ENCODE results near the gene TMEM238. TPM values are rescaled to one million over a fixed set of nuclear protein-coding genes. Genes with fewer than 3 reads are reported as not detected.
A peak's percentile ranks its signal among the peaks of the same experiment; 100 is the strongest.

The TMEM238 gene
- total RNA-seq, 3 donors from 2014 or later (not counting 1 experiment from before 2014, with no cell fraction given): 2.9 to 5.1 (median 4.0) TPM

GRCh38 chr19:55345101-55345817 is 38.8 kb downstream of the TMEM238 start:
- Mint-ChIP-seq H3K27ac (peak overlapping the region in 1 of 2 donors; percentile 2), H3K4me1 (peaks cover 10 to 23% of the 10 kb centered on the region in 2 donors)
- TF ChIP-seq CTCF (IDR thresholded peaks at IDR 0.05): no peak

GRCh38 chr19:55344444-55344843 is 39.6 kb downstream of the TMEM238 start:
- ATAC-seq (no peak), DNase-seq (no peak)
- Mint-ChIP-seq H3K4me3 (no peak overlapping the region), H3K9me3 (no peaks in the 10 kb centered on the region), H3K4me1 (peaks cover 10 to 31% of the 10 kb centered on the region in 2 donors), H3K27ac (no peak overlapping the region), H3K36me3 (no peaks in the 10 kb centered on the region), H3K27me3 (ENCODE audit: low read depth in 2 of 2) (no peaks in the 10 kb centered on the region)
- intact Hi-C loops (cut with micrococcal nuclease): no loop called here
- WGBS (ENCODE audit: insufficient coverage): 91% methylated on average over 9 of the region's 9 CpGs
- Histone ChIP-seq H3K27me3 (ENCODE audit: control insufficient read depth, insufficient read depth, low read length) (no peaks in the 10 kb centered on the region), H3K36me3 (ENCODE audit: control insufficient read depth, insufficient read depth, low read length) (peaks cover 4% of the 10 kb centered on the region), H3K4me3 (ENCODE audit: low read length) (no peak overlapping the region), H3K9me3 (ENCODE audit: control insufficient read depth, insufficient read depth, low read length) (no peaks in the 10 kb centered on the region), H3K4me1 (ENCODE audit: control insufficient read depth, insufficient read depth, low read length) (peaks cover 19% of the 10 kb centered on the region), H3K27ac (ENCODE audit: low read length) (no peak overlapping the region)
- no peak for TF ChIP-seq CTCF (IDR thresholded peaks at IDR 0.05)

More at GRCh38 chr19:55345101-55345817, 38.8 kb downstream of the TMEM238 start:
- Histone ChIP-seq H3K4me1 (ENCODE audit: control insufficient read depth, insufficient read depth, low read length) (peaks cover 15% of the 10 kb centered on the region), H3K36me3 (ENCODE audit: control insufficient read depth, insufficient read depth, low read length) (peaks cover 4% of the 10 kb centered on the region), H3K27me3 (ENCODE audit: control insufficient read depth, insufficient read depth, low read length) (no peaks in the 10 kb centered on the region), H3K27ac (ENCODE audit: low read length) (no peak overlapping the region), H3K4me3 (ENCODE audit: low read length) (no peak overlapping the region), H3K9me3 (ENCODE audit: control insufficient read depth, insufficient read depth, low read length) (no peaks in the 10 kb centered on the region)
- DNase-seq: no peak
- intact Hi-C loops (cut with micrococcal nuclease): no loop called here
- Mint-ChIP-seq H3K36me3 (no peaks in the 10 kb centered on the region), H3K4me3 (no peak overlapping the region), H3K9me3 (no peaks in the 10 kb centered on the region), H3K27me3 (ENCODE audit: low read depth in 2 of 2) (no peaks in the 10 kb centered on the region)
- WGBS (ENCODE audit: insufficient coverage): 96% methylated on average over 22 of the region's 22 CpGs
- no peak for ATAC-seq

- H3K36me3 ChIP-seq (ENCODE audit: control insufficient read depth, insufficient read depth, low read length): peaks cover 4% of the 10 kb centered on the region
- H3K4me3 ChIP-seq (ENCODE audit: low read length): no peak overlapping the region
- no peak for TF ChIP-seq CTCF (IDR thresholded peaks at IDR 0.05)
- intact Hi-C loops (cut with micrococcal nuclease): no loop called here
- Mint-ChIP-seq H3K27ac (peak overlapping the region in 1 of 2 donors; percentile 99), H3K9me3 (no peaks in the 10 kb centered on the region), H3K36me3 (no peaks in the 10 kb centered on the region), H3K4me3 (peak overlapping the region; percentile 21), H3K27me3 (ENCODE audit: low read depth in 2 of 2) (peaks cover 0 to 3% of the 10 kb centered on the region in 2 donors), H3K4me1 (peaks cover 18 to 41% of the 10 kb centered on the region in 2 donors)
- H3K4me1 ChIP-seq (ENCODE audit: control insufficient read depth, insufficient read depth, low read length): peaks cover 31% of the 10 kb centered on the region
- ATAC-seq (no peak), DNase-seq (no peak)
- no peaks in the 10 kb centered on the region for H3K9me3 ChIP-seq (ENCODE audit: control insufficient read depth, insufficient read depth, low read length)
- no peaks in the 10 kb centered on the region for H3K27me3 ChIP-seq (ENCODE audit: control insufficient read depth, insufficient read depth, low read length)
- 95% methylated on average over 50 of the region's 50 CpGs for WGBS (ENCODE audit: insufficient coverage)
- H3K27ac ChIP-seq (ENCODE audit: low read length): no peak overlapping the region
Measured at GRCh38 chr19:55341595-55342531, 42.2 kb downstream of the TMEM238 start.
